GM21717 (cell line): ENCODE measurements around the gene CXCR6.
A peak's percentile ranks its signal among the peaks of the same experiment; 100 is the strongest.

Source experiments
- ATAC-seq: cut with Tn5 transposase; IDR thresholded peaks from one replicate; pipeline ENCODE4 v1.9.1; 2021; ENCODE audit warnings: mild to moderate bottlenecking, moderate library complexity; ENCODE audit not compliant: unreplicated experiment

Gene CXCR6

GRCh38 chr3:45921158-45922038, 21.9 kb upstream of the CXCR6 start:
- ATAC-seq, result no peak

GRCh38 chr3:45922039-45922326, 21.3 kb upstream of the CXCR6 start:
- ATAC-seq, result no peak

- no peak for ATAC-seq
Observed at GRCh38 chr3:45922950-45923590, 20.2 kb upstream of the CXCR6 start.

GRCh38 chr3:45923755-45924154, 19.5 kb upstream of the CXCR6 start:
- no peak for ATAC-seq

GRCh38 chr3:45927881-45928280, 15.4 kb upstream of the CXCR6 start:
- ATAC-seq, result no peak

- ATAC-seq, result no peak
Observed at GRCh38 chr3:45929042-45929679, 14.1 kb upstream of the CXCR6 start.

GRCh38 chr3:45931496-45931895, 11.8 kb upstream of the CXCR6 start:
- ATAC-seq, result no peak

GRCh38 chr3:45932112-45932511, 11.2 kb upstream of the CXCR6 start:
- no peak for ATAC-seq

- no peak for ATAC-seq
Observed at GRCh38 chr3:45933591-45933990, 9.7 kb upstream of the CXCR6 start.

GRCh38 chr3:45936261-45936660, 7.0 kb upstream of the CXCR6 start:
- ATAC-seq, result no peak

- no peak for ATAC-seq
Observed at GRCh38 chr3:45937206-45938042, 5.8 kb upstream of the CXCR6 start.

GRCh38 chr3:45938043-45938435, 5.2 kb upstream of the CXCR6 start:
- ATAC-seq, result no peak

- no peak for ATAC-seq
Observed at GRCh38 chr3:45938864-45939263, 4.4 kb upstream of the CXCR6 start.

GRCh38 chr3:45939341-45939771, 3.9 kb upstream of the CXCR6 start:
- ATAC-seq, result peak; percentile 33

GRCh38 chr3:45940004-45940780, 3.1 kb upstream of the CXCR6 start:
- ATAC-seq, result no peak

- no peak for ATAC-seq
Observed at GRCh38 chr3:45940781-45941365, 2.4 kb upstream of the CXCR6 start.

- no peak for ATAC-seq
Observed at GRCh38 chr3:45942051-45942825, 1.0 kb upstream of the CXCR6 start.

- no peak for ATAC-seq
Observed at GRCh38 chr3:45944830-45945620, 1.8 kb downstream of the CXCR6 start.
